Cardiac muscle cell (in vitro differentiated cells and primary cell): ENCODE measurements around the gene OSGIN1. TPM values are rescaled to one million over a fixed set of nuclear protein-coding genes. Genes with fewer than 3 reads are reported as not detected.

Experiments
- DNase-seq, 2 donors: peaks; one replicate each; pipeline versions ENCODE4 v3.0.0 to v3.0.0-alpha.2; 2010 to 2017; ENCODE audit warnings: low read depth in 1 of 2, low spot score in 1 of 2
- H3K27ac ChIP-seq: fragments of 200-600 bp; sonication (generic); 2 replicates; pipeline ENCODE4 v1.5.1; 2016
- H3K27me3 ChIP-seq: fragments of 200-600 bp; sonication (generic); 2 replicates; pipeline ENCODE4 v1.6.0; 2016; ENCODE audit warnings: control low read depth
- H3K36me3 ChIP-seq: fragments of 200-600 bp; sonication (generic); 2 replicates; pipeline ENCODE4 v1.5.1; 2016; ENCODE audit warnings: control low read depth
- H3K4me1 ChIP-seq: fragments of 200-600 bp; sonication (generic); 2 replicates; pipeline ENCODE4 v1.8.1; 2017; ENCODE audit warnings: low read depth, mild to moderate bottlenecking, mixed run types
- H3K4me3 ChIP-seq: fragments of 200-600 bp; sonication (generic); 2 replicates; pipeline ENCODE4 v1.5.1; 2016; ENCODE audit warnings: mild to moderate bottlenecking
- H3K9me3 ChIP-seq: fragments of 200-600 bp; sonication (generic); 2 replicates; pipeline ENCODE4 v1.5.1; 2017; ENCODE audit warnings: low read depth, mild to moderate bottlenecking, control low read depth
- CTCF ChIP-seq: IDR thresholded peaks from 2 replicates; pipeline ENCODE4 v1.5.1; 2012; ENCODE audit warnings: low read depth, mild to moderate bottlenecking, low read length
- polyA plus RNA-seq: library from polyadenylated mRNA; unstranded; fragments of >200 nt; fragmentation: Nextera tagmentation; extraction: Ambion mirVana; gene quantifications from 2 replicates; pipeline ENCODE4 v1.2.1, GENCODE V29; 2016
- total RNA-seq: library from RNA; depleted of rRNA; stranded (reverse); fragments of >200 nt; gene quantifications from 2 replicates; pipeline ENCODE4 v1.2.3, GENCODE V29; 2016

The OSGIN1 gene
- total and polyA plus RNA-seq, 2 experiments from 2014 or later = 0.76 to 3.4 TPM

GRCh38 chr16:83951544-83951943 is 1.5 kb upstream of the OSGIN1 start:
- no peak for TF ChIP-seq CTCF
- no peaks in the 10 kb centered on the region for H3K9me3 ChIP-seq
- H3K4me3 ChIP-seq = no peak overlapping the region

GRCh38 chr16:83952587-83952939 is 477 bp upstream of the OSGIN1 start:
- no peak overlapping the region for H3K27ac ChIP-seq
- no peak for DNase-seq
- no peak for TF ChIP-seq CTCF
- peaks cover 7% of the 10 kb centered on the region for H3K4me1 ChIP-seq
- H3K27me3 ChIP-seq = peaks cover 9% of the 10 kb centered on the region
- H3K4me3 ChIP-seq = no peak overlapping the region
- no peaks in the 10 kb centered on the region for H3K36me3 ChIP-seq
- no peaks in the 10 kb centered on the region for H3K9me3 ChIP-seq

More at GRCh38 chr16:83951544-83951943, 1.5 kb upstream of the OSGIN1 start:
- no peak overlapping the region for H3K27ac ChIP-seq
- no peaks in the 10 kb centered on the region for H3K36me3 ChIP-seq
- DNase-seq = no peak
- peaks cover 9% of the 10 kb centered on the region for H3K27me3 ChIP-seq
- peaks cover 7% of the 10 kb centered on the region for H3K4me1 ChIP-seq

- Histone ChIP-seq H3K27me3 (peaks cover 9% of the 10 kb centered on the region), H3K9me3 (no peaks in the 10 kb centered on the region), H3K27ac (no peak overlapping the region), H3K4me3 (peak overlapping the region; percentile 18), H3K36me3 (no peaks in the 10 kb centered on the region), H3K4me1 (peaks cover 7% of the 10 kb centered on the region)
- TF ChIP-seq CTCF = peak; percentile 50
- DNase-seq = peak; percentile 27 to 34
Measured at GRCh38 chr16:83953796-83954576, 946 bp downstream of the OSGIN1 start.

GRCh38 chr16:83954577-83955016 is 1.6 kb downstream of the OSGIN1 start:
- DNase-seq = peak in 1 of 2 donors; percentile 37
- no peaks in the 10 kb centered on the region for H3K36me3 ChIP-seq
- H3K4me3 ChIP-seq = no peak overlapping the region
- H3K4me1 ChIP-seq = peaks cover 7% of the 10 kb centered on the region
- H3K27ac ChIP-seq = no peak overlapping the region
- no peak for TF ChIP-seq CTCF
- peaks cover 9% of the 10 kb centered on the region for H3K27me3 ChIP-seq
- H3K9me3 ChIP-seq = no peaks in the 10 kb centered on the region

GRCh38 chr16:83955218-83956130 is 2.4 kb downstream of the OSGIN1 start:
- TF ChIP-seq CTCF = no peak
- Histone ChIP-seq H3K4me3 (no peak overlapping the region), H3K27me3 (peaks cover 9% of the 10 kb centered on the region), H3K4me1 (peaks cover 7% of the 10 kb centered on the region), H3K27ac (no peak overlapping the region), H3K9me3 (no peaks in the 10 kb centered on the region), H3K36me3 (no peaks in the 10 kb centered on the region)
- peak in 1 of 2 donors; percentile 36 for DNase-seq
